Ovary (tissue), 9 donors: ENCODE results near the gene CHN2. TPM values are rescaled to one million over a fixed set of nuclear protein-coding genes. Genes with fewer than 3 reads are reported as not detected.

Source experiments
- DNase-seq, 5 donors: peaks; one replicate each; pipeline ENCODE4 v3.0.0-alpha.2; 2019 to 2020
- H3K27ac ChIP-seq, 2 donors: fragments of 200-600 bp; one replicate each; pipeline versions ENCODE4 v1.5.1 to v1.8.0; 2019 to 2022
- H3K27me3 ChIP-seq: fragments of 200-600 bp; one replicate; pipeline ENCODE4 v1.8.0; 2022
- H3K36me3 ChIP-seq: fragments of 200-600 bp; sonication (generic); one replicate; pipeline ENCODE4 v1.5.1; 2019
- H3K4me1 ChIP-seq: one replicate; pipeline ENCODE4 v1.8.1; 2013; ENCODE audit warnings: mild to moderate bottlenecking, moderate library complexity; ENCODE audit not compliant: insufficient read depth
- H3K4me3 ChIP-seq: fragments of 200-600 bp; sonication (generic); one replicate; pipeline ENCODE4 v1.5.1; 2017
- H3K9me3 ChIP-seq, 2 donors: fragments of 200-600 bp in 1 of 2; sonication (generic) in 1 of 2; one replicate each; pipeline versions ENCODE4 v1.5.1 to v1.8.1; 2013 to 2019; ENCODE audit warnings: mild to moderate bottlenecking in 1 of 2, moderate library complexity in 1 of 2
- EP300 ChIP-seq: sonication (generic); formaldehyde crosslinking; IDR thresholded peaks from one replicate; pipeline ENCODE4 v1.6.1; 2017; ENCODE audit warnings: antibody characterized with exemption
- POLR2A ChIP-seq: fragments of 450-650 bp; IDR thresholded peaks from one replicate; pipeline ENCODE4 v1.6.1; 2017; ENCODE audit warnings: antibody characterized with exemption, mild to moderate bottlenecking, moderate library complexity
- WGBS, 3 donors: extraction: QIAGEN DNeasy Blood & Tissue Kit in 1 of 3; methylation state at CpG; one replicate each; pipeline versions ENCODE4 v1.1.5 to v1.1.7; 2013 to 2017; 5-methylcytosine and 5-hydroxymethylcytosine counted together
- intact Hi-C, 4 donors: fragments of 100-400 bp; cut with DNase I; formaldehyde crosslinking; loops; one replicate each; pipeline versions ENCODE4 v1.11.0 to v1.15.1; 2022 to 2023
- polyA plus RNA-seq, 2 donors: library from polyadenylated mRNA; stranded (reverse); fragments of 200-250 nt in 1 of 2; fragments of 350-450 nt in 1 of 2; fragmentation: Illumina TruSeq in 1 of 2; extraction: RNeasy Lipid Tissue Mini Kit (QIAGEN cat#74804) in 1 of 2; gene quantifications; one replicate each; pipeline ENCODE4 v1.2.3, GENCODE V29; 2013 to 2014
- total RNA-seq, 7 donors: library from RNA; depleted of rRNA in 2 of 7; stranded (reverse); fragments of >200 nt in 2 of 7; fragmentation: NEBNext Ultra II Directional in 3 of 7; extraction: Animal tissue kit (Norgen Biotek cat#: 25700) in 3 of 7; gene quantifications; one replicate each; pipeline versions ENCODE4 v1.1.0 to v1.2.4, GENCODE V29; 2016 to 2023
- TF ChIP-seq, protein P1 (sequence below), 3 donors: fragments of 450-650 bp in 2 of 3; fragments of 200-600 bp in 1 of 3; IDR thresholded peaks; one replicate each; pipeline versions ENCODE4 v1.5.1 to v1.8.0; 2016 to 2022; ENCODE audit warnings: antibody characterized with exemption in 3 of 3, mild to moderate bottlenecking in 1 of 3
- donor health status: DM: no; HTN: no; CAD: no; lungs with moderate emphysema.
- donor health status: DM: no; HTN: no; CAD: no.
- donor health status: Bipolar disorder and iron deficiency.
- donor health status: DM: yes; HTN: yes; CAD: no.
- donor health status: DM: no; HTN: no; CAD: no.
- donor health status: DM: yes; HTN: yes; CAD: no.

Gene CHN2
- total and polyA plus RNA-seq, 9 donors, result 17.9 to 32.6 (median 22.3) TPM

DNA sequence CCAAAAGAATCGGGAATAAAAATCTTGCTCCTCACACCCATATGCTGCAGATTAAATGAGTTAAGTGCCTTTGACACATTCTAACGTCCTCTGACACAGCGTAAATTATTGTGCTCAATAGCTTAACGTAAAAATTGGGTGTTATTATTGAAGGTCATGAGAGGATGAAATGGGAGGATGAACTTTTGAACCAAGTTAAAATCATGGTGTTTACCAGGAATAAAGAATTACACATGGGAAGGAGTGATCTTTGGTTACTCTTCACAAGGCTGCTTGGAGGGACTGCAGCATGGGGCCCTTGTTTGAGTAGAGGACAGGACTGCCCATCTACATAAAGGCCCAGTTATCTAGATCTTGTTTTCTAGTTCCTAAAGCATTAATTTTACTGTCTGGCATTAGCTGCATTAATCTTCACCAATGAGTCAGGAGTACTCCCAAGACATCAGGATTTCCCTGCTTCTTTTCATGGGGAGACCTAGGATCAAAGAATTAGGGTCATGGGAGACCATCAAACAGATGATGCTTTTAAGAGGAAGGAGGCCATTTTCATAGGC, 284.2 kb downstream of the CHN2 start:
- 88 to 93% (median 92%) methylated on average over 4 of the region's 4 CpGs for WGBS, 3 donors
- H3K4me3 ChIP-seq, result no peak overlapping the region
- no peaks in the 10 kb centered on the region for H3K9me3 ChIP-seq
- DNase-seq, result no peak
- intact Hi-C loops, result no loop called here
- H3K4me1 ChIP-seq, result peaks cover 6% of the 10 kb centered on the region
- H3K36me3 ChIP-seq, result no peaks in the 10 kb centered on the region
- H3K27me3 ChIP-seq, result no peaks in the 10 kb centered on the region
- peak overlapping the region; percentile 7 to 84 for H3K27ac ChIP-seq
- TF ChIP-seq EP300, result no peak
- TF ChIP-seq POLR2A, result no peak
- TF ChIP-seq, protein P1, sequence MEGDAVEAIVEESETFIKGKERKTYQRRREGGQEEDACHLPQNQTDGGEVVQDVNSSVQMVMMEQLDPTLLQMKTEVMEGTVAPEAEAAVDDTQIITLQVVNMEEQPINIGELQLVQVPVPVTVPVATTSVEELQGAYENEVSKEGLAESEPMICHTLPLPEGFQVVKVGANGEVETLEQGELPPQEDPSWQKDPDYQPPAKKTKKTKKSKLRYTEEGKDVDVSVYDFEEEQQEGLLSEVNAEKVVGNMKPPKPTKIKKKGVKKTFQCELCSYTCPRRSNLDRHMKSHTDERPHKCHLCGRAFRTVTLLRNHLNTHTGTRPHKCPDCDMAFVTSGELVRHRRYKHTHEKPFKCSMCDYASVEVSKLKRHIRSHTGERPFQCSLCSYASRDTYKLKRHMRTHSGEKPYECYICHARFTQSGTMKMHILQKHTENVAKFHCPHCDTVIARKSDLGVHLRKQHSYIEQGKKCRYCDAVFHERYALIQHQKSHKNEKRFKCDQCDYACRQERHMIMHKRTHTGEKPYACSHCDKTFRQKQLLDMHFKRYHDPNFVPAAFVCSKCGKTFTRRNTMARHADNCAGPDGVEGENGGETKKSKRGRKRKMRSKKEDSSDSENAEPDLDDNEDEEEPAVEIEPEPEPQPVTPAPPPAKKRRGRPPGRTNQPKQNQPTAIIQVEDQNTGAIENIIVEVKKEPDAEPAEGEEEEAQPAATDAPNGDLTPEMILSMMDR (IDR thresholded peaks at IDR 0.05), result no peak

DNA sequence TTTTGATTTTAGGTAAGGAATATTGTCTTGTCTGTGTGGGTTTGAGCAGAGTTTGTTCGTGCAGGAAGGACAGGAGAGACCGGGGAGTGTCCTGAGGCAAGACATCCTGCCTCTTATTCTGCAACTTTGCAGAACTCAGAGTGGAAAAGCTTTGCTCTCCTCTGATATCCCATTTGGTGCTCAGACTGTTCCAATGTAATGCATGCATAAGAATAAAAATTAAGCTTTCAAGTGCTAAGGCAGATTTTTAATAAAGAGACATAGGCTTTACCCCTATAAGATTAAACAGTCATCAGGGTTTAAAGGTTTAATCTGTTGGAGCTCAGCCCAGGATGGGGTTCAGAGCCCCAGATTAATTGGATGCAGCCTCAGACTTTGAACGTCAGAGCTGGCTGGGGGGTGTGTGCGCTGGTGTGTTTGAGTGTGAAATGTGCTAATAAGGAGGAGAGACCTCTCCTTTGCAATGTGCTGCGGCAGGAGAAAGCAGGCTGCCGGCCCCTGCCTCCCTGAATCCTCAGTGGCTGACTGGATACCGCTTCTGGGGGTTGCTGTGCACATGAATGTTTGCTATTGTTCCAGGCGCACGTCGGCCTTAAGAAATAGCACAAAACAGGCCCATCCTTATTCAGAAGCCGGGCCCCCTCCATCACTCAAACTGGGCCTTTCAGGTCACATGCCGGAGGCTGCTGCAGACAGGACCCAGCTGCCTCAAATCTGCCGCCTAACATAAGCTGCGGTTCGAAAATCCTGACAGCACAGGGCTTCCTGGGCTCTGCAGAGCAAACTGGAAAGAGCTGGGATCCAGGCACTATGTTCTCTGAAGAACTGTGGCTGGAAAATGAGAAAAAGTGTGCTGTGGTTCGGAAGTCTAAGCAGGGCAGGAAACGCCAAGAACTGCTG, 285.0 kb downstream of the CHN2 start:
- Histone ChIP-seq H3K4me3 (peak overlapping the region; percentile 19), H3K36me3 (no peaks in the 10 kb centered on the region), H3K9me3 (no peaks in the 10 kb centered on the region), H3K27me3 (no peaks in the 10 kb centered on the region), H3K27ac (peak overlapping the region; percentile 74 to 84), H3K4me1 (peaks cover 6% of the 10 kb centered on the region)
- WGBS, 3 donors, result 11 to 17% (median 11%) methylated on average over 17 of the region's 17 CpGs
- TF ChIP-seq POLR2A (no peak), EP300 (no peak)
- TF ChIP-seq, protein P1 (IDR thresholded peaks at IDR 0.05), result no peak
- intact Hi-C loops, result no loop called here
- peak; percentile 56 to 72 (median 64) for DNase-seq

DNA sequence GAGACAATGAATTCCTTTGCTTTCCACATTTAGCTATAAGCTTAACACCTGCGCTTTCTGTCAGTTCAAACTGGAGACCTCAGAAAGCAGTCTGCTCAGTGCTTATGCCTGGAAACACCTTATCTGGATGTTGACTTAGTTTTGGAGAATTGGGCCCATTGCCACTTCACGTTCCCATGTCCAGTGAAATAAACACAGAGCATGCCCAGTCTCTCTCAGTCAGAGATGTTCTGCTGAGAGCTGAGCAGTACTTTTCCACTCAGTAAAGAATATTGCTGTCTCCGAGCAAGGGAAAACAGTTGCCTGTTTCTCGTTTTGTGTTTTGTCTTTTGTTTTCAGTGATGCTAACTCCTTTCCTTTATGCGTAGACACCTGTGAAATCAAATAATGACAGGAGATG, 285.9 kb downstream of the CHN2 start:
- no peaks in the 10 kb centered on the region for H3K36me3 ChIP-seq
- no peaks in the 10 kb centered on the region for H3K9me3 ChIP-seq
- 12 to 25% (median 19%) methylated on average over 5 of the region's 5 CpGs for WGBS, 3 donors
- intact Hi-C loops, result no loop called here
- peak; percentile 53 to 81 (median 68) for DNase-seq
- H3K4me1 ChIP-seq, result peaks cover 6% of the 10 kb centered on the region
- TF ChIP-seq, protein P1 (IDR thresholded peaks at IDR 0.05), result no peak
- TF ChIP-seq POLR2A (no peak), EP300 (no peak)
- H3K27me3 ChIP-seq, result no peaks in the 10 kb centered on the region
- H3K27ac ChIP-seq, result peak overlapping the region; percentile 74 to 84
- peak overlapping the region; percentile 19 for H3K4me3 ChIP-seq

DNA sequence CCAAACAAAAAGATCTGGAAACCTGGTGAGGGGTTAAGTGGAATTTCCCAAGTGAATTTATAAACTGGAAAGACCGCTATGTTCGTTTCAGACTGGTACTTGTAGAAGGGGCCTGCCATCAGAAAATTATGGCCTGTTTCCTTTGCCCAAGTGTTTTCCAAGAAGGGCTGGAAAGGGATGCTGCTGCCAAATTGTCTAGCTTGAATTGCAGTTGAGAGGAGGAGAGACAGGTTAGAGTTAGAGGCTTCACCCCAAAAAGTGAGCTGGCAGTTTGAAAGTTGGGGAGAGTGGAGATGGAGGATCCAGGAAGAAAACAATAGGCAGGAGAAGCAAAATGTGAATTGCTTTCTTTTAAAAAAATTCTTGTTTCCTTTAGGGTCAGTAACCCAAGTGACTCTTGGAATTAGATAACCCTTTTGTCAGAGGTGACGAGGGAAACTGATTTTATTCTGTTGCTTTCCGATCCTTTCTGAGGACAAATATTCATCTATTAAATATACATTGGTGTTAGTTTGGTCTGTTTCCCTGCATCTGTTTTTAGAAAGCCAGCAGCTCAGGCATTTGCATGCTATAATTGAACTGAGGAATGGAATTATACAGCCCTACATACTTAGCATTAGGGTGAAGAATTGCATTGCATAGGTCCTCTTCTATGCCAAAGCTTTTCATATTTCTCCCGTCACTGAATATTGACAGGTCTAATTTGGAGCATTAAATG, 286.5 kb downstream of the CHN2 start:
- TF ChIP-seq POLR2A (no peak), EP300 (no peak)
- TF ChIP-seq, protein P1 (IDR thresholded peaks at IDR 0.05), result no peak
- Histone ChIP-seq H3K27ac (peak overlapping the region; percentile 74 to 84), H3K4me3 (peak overlapping the region; percentile 19), H3K27me3 (no peaks in the 10 kb centered on the region), H3K4me1 (peaks cover 12% of the 10 kb centered on the region), H3K36me3 (no peaks in the 10 kb centered on the region), H3K9me3 (no peaks in the 10 kb centered on the region)
- DNase-seq, result no peak
- intact Hi-C loops, result no loop called here
- 16 to 28% (median 19%) methylated on average over 5 of the region's 5 CpGs for WGBS, 3 donors
